HG03378 (cell line): ENCODE data around the gene TNFSF15.
"Not testable (repeated sequence)": the region's sequence is repeated elsewhere in the genome, so short reads cannot be mapped to it uniquely, and the experiment has no call there.

Experiments used
- ATAC-seq: cut with Tn5 transposase; IDR thresholded peaks from one replicate; pipeline ENCODE4 v1.9.1; 2021; ENCODE audit warnings: mild to moderate bottlenecking, moderate library complexity; ENCODE audit not compliant: unreplicated experiment

Gene TNFSF15

GRCh38 chr9:114757395-114757794, 48.4 kb downstream of the TNFSF15 start:
- ATAC-seq = no peak

DNA sequence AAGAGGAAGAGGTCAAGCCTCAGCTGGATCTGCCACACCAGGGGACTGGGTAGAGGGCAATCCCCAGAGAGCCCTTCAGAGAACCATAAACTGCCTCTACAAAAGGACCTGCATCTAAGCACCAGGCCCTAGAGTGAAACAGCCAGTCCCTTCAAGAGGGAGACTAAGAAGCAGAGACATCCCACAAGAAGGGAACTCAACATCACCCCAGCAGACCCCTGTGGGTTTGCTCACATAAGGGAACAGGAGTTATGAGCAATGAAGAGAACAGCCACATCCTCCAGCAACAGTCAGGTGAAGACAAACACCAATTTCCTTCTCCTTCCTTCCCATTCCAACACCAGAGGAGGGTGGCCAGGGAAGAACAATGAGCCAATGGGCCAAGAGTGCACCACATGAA, 48.9 kb downstream of the TNFSF15 start:
- no peak for ATAC-seq

DNA sequence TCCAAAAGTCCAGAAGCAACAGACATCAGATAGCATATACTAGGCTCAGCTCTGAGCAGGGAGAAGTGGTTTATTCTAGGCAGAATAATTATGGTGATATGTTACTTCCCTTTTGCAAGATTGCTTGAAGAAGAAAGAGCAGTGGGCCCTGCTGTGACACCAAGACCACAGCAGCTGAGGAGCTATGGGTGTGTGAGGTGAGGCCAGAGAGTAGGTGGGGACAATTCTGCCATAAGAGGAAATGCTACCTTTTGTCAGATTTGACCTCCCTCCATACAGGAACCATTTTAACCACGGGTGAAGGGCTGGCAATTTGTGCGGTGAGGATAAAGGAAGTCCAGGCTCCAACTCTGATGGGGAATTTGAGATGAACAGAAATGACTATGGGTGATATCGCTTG, 51.3 kb downstream of the TNFSF15 start:
- ATAC-seq = no peak

GRCh38 chr9:114746591-114747346, 59.1 kb downstream of the TNFSF15 start:
- no peak for ATAC-seq

GRCh38 chr9:114745879-114746550, 59.8 kb downstream of the TNFSF15 start:
- ATAC-seq = no peak

DNA sequence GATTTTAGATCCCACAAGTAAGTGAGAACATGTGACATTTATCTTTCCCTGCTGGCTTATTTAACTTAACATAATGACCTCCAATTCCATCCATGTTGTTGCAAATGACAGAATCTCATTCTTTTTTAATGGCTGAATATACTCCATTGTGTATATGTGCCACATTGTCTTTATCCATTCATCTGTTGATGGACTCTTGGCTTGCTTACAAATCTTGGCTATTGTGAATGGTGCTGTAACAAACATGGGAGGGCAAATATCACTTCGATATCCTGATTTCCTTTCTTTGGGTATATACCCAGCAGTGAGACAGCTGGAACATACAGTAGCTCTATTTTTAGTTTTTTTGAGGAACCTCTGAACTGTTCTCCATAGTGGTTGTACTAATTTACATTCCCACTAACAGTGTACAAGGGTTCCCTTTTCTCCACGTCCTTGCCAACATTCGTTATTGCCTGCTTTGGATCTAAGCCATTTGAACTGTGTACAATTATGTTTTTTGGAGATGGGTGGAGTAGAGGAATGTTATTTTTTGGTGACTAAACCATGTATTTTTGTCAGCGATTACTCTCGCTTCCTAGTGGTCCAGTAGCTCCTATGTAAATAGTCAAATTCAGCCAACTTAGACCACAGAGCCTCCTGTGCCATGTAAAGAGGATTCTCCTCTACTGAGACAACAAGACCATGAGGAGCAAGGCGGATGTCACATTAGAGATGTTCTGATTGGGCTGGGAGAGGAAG, 60.6 kb downstream of the TNFSF15 start:
- ATAC-seq = no peak

GRCh38 chr9:114743446-114743845, 62.4 kb downstream of the TNFSF15 start:
- ATAC-seq = no peak

- ATAC-seq = no peak
Observed at GRCh38 chr9:114742947-114743346, 62.9 kb downstream of the TNFSF15 start.

GRCh38 chr9:114741521-114741920, 64.3 kb downstream of the TNFSF15 start:
- ATAC-seq = not testable (repeated sequence)

DNA sequence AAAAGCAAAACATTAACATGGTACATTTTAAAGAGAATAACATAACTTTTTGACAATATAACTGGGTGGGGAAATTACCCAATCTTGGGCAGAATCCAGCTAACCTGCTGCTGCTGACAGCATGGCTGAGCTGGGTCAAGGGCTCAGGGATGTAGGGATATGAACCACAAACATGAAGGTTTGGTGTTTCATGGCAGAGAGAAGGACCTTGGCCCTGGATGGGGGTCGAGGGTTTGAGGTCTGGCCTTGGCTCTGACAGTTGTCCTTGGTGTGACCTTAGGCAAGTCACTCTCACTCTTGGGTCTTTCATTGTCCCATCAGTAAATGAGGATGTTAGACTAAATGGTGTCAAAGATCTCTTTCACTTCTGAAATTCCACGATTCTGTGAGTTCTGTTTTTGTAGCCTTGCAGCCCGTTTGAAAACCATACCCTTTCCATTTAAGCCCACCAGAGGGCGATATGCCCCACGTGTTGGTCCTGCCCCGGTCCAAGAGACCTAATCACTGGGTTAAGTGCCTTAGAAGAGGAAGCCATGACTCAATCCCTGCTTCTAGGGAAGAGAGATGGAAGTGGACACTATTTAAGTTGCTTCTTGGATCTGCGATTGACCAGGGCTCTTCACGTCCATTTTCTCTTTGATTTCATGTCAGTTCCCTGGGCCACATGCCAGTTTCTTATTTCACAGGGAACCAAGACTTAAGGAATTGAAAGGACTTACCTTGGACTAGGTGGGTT, 67.1 kb downstream of the TNFSF15 start:
- peak; percentile 55 for ATAC-seq

DNA sequence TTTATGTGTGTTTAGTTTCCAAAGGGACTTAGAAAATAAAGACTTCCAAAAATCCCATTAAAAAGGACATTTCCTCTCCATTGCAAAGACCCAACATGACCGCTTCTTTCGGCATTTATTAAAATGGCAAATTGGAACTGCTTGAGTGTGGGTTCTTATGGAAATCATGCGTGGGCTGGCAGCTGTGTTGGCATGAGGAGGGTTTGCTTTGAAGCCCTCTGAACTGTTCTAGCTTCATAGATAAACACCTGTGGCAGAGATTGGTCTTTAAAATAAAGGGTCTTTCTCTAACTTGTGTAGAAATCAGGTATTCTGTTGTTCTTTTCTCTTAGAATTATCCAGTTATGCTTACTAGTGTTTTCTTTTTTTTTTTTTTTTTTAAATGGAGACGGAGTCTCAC, 68.0 kb downstream of the TNFSF15 start:
- no peak for ATAC-seq

DNA sequence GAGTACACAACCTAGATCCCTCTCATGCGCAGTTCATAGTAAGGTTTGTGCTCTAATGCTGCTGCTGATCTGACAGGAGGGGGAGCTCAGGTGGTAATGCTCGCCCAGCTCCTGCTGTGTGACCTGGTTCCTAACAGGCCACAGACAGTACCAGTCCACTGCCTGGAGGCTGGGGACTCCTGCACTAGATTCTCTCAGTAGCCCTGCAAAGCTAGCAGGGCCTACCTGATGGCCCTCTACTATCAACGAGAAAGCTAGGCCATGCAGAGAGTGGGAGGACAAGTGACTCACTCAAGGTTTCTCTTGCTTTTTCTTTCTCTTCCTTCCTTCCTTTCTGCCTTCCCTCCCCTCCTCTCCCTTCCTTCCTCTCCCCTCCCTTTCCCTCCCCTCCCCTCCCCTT, 68.7 kb downstream of the TNFSF15 start:
- no peak for ATAC-seq

- no peak for ATAC-seq
Observed at GRCh38 chr9:114735704-114736103, 70.1 kb downstream of the TNFSF15 start.

DNA sequence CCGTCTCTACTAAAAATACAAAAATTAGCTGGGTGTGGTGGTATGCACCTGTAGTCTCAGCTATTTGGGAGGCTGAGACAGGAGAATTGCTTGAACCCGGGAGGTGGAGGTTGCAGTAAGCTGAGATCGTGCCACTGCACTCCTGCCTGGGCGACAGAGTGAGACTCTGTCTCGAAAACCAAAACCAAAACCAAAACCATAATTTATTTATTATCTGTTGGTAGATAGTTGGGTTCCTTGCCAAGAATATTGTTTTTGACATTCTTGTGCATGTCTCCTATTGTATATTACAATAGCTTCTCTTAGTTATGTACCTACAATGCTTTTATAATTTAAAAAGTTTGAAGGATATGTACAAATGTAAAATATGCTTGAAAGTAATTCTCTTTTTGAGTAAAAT, 70.7 kb downstream of the TNFSF15 start:
- not testable (repeated sequence) for ATAC-seq
